WERI-Rb-1 (cell line): Measurements from ENCODE around the gene MYO1C.
"Not testable (repeated sequence)": the region's sequence is repeated elsewhere in the genome, so short reads cannot be mapped to it uniquely, and the experiment has no call there.

Experiments
- DNase-seq: peaks from one replicate; pipeline ENCODE4 v3.0.0-alpha.2; 2020
- H3K27ac ChIP-seq: fragments of 250-450 bp; sonication (Bioruptor Pico); 2 replicates; pipeline ENCODE4 v1.5.1; 2020; ENCODE audit warnings: mild to moderate bottlenecking, moderate library complexity
- H3K27me3 ChIP-seq: fragments of 250-450 bp; sonication (Bioruptor Pico); 2 replicates; pipeline ENCODE4 v1.5.1; 2021; ENCODE audit warnings: mild to moderate bottlenecking, low read depth, moderate library complexity; ENCODE audit not compliant: insufficient read depth, severe bottlenecking
- H3K36me3 ChIP-seq: fragments of 250-450 bp; sonication (Bioruptor Pico); 2 replicates; pipeline ENCODE4 v1.5.1; 2020; ENCODE audit warnings: mild to moderate bottlenecking, moderate library complexity
- H3K4me3 ChIP-seq: 2 replicates; pipeline ENCODE4 v1.5.1; 2011; ENCODE audit warnings: low read depth, mild to moderate bottlenecking, control low read depth, low read length
- H3K9me3 ChIP-seq: fragments of 250-450 bp; sonication (Bioruptor Pico); 2 replicates; pipeline ENCODE4 v1.5.1; 2021; ENCODE audit warnings: mild to moderate bottlenecking, moderate library complexity; ENCODE audit not compliant: severe bottlenecking
- CTCF ChIP-seq: IDR thresholded peaks from 2 replicates; pipeline ENCODE4 v1.5.1; 2011; ENCODE audit warnings: low read depth, mild to moderate bottlenecking, control low read depth, inconsistent platforms, low read length

MYO1C gene

GRCh38 chr17:1511290-1511689 lies 18.8 kb upstream of the MYO1C start:
- Histone ChIP-seq H3K27me3 (no peaks in the 10 kb centered on the region), H3K36me3 (no peaks in the 10 kb centered on the region; the same call in 1 of the 2 replicates), H3K9me3 (no peaks in the 10 kb centered on the region), H3K4me3 (no peak overlapping the region), H3K27ac (no peak overlapping the region)
- DNase-seq = no peak
- no peak for TF ChIP-seq CTCF

- Histone ChIP-seq H3K27ac (no peak overlapping the region), H3K4me3 (no peak overlapping the region)
These were observed 16.9 kb upstream of the MYO1C start for GRCh38 chr17:1509290-1509881.

GRCh38 chr17:1508709-1509108 lies 16.2 kb upstream of the MYO1C start:
- H3K4me3 ChIP-seq, H3K27ac ChIP-seq, H3K36me3 ChIP-seq, H3K9me3 ChIP-seq, H3K27me3 ChIP-seq, DNase-seq: not testable (repeated sequence)

More at GRCh38 chr17:1509290-1509881, 16.9 kb upstream of the MYO1C start:
- TF ChIP-seq CTCF = no peak
- Histone ChIP-seq H3K36me3 (no peaks in the 10 kb centered on the region; the same call in 1 of the 2 replicates), H3K9me3 (no peaks in the 10 kb centered on the region), H3K27me3 (no peaks in the 10 kb centered on the region)
- no peak for DNase-seq

GRCh38 chr17:1506649-1507267 lies 14.3 kb upstream of the MYO1C start:
- H3K27ac ChIP-seq = no peak overlapping the region
- no peaks in the 10 kb centered on the region for H3K36me3 ChIP-seq
- no peak for DNase-seq
- H3K4me3 ChIP-seq = no peak overlapping the region
- TF ChIP-seq CTCF = no peak
- no peaks in the 10 kb centered on the region for H3K9me3 ChIP-seq
- no peaks in the 10 kb centered on the region for H3K27me3 ChIP-seq

GRCh38 chr17:1505586-1505985 lies 13.1 kb upstream of the MYO1C start:
- Histone ChIP-seq H3K27me3 (no peaks in the 10 kb centered on the region), H3K27ac (no peak overlapping the region), H3K4me3 (no peak overlapping the region), H3K36me3 (no peaks in the 10 kb centered on the region), H3K9me3 (no peaks in the 10 kb centered on the region)
- no peak for TF ChIP-seq CTCF
- no peak for DNase-seq

GRCh38 chr17:1504866-1505265 lies 12.4 kb upstream of the MYO1C start:
- H3K36me3 ChIP-seq = no peaks in the 10 kb centered on the region
- H3K9me3 ChIP-seq = no peaks in the 10 kb centered on the region
- H3K27ac ChIP-seq = no peak overlapping the region
- TF ChIP-seq CTCF = no peak
- no peak overlapping the region for H3K4me3 ChIP-seq
- H3K27me3 ChIP-seq = no peaks in the 10 kb centered on the region
- DNase-seq = no peak
